ENCODE data around the gene CDYL.

The CDYL gene

DNA sequence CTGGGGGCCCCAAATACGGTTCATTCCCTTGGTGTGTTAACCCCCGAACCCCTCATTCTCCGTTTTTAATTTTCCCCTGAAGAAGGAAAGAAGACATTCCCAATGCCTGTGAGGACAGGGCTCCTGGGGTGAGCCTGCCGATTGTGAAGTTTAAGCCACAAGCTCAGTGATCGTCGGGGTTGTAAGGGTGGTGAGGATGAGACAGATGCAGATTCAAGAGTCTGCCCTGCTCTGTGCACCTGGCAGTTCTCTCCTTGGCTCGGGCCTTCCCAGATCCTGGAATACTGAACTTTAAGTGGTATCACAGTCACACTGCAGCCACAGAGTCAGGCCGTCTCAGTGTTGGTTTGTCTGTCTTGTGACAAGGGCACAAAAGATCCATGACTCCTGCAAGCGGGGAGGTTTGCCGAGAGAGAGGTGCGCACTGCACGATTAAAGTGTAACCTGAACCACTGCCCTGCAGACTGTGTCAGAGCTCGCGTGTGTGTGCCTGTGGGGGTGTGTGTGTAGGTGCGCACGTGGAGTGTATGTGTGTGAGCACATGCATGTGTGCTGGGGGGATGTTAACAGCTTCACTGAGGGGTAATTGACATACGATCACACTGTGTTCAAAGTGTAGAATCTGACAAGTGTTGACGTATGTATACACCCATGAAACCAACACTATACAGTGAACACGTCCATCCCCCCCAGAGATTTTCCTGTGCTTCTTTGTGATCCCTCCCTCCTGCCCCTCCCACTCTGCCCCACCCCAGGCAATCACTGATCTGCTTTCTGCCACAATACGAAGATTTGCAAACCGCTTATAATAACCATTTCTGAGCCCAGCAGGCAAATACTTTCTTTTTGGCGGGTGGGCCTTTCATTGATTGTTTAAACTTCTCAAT lies 188.7 kb downstream of the CDYL start:
- DNase-seq (ENCODE audit: low spot score) = no peak

GRCh38 chr6:4965562-4966389 lies 189.6 kb downstream of the CDYL start:
- DNase-seq (ENCODE audit: low spot score) = no peak

DNA sequence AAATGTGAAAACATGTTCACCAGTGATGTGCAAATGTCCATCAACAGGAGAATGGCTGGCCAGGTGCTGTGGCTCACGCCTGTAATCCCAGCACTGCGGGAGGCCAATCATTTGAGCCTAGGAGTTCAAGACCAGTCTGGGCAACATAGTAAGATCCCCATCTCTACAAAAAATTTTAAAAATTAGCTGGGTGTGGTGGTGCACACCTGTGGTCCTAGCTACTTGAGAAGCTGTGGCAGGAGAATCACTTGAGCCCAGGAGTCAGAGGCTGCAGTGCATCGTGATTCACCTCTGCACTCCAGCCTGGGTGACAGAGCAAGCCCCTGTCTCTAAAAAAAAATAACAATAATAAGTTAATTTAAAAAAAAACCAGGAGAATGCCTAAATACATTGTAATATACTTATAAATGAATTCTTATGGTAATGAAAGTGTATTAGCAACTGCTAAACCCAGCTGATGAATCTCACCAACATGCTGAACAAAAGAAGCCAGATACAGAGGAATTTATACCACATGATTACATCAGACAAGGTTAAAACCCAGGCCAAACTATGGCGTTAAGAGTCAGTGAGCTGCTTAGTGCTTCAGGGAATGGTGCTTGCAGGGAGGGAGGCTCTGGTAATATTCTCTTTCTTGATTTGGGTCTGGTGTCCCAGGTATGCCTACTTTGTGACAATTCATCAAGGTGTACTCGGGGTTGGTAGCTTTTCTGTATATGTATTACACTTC lies 191.3 kb downstream of the CDYL start:
- DNase-seq (ENCODE audit: low spot score) = no peak

GRCh38 chr6:4969609-4970285 lies 193.5 kb downstream of the CDYL start:
- DNase-seq (ENCODE audit: low spot score) = no peak

DNA sequence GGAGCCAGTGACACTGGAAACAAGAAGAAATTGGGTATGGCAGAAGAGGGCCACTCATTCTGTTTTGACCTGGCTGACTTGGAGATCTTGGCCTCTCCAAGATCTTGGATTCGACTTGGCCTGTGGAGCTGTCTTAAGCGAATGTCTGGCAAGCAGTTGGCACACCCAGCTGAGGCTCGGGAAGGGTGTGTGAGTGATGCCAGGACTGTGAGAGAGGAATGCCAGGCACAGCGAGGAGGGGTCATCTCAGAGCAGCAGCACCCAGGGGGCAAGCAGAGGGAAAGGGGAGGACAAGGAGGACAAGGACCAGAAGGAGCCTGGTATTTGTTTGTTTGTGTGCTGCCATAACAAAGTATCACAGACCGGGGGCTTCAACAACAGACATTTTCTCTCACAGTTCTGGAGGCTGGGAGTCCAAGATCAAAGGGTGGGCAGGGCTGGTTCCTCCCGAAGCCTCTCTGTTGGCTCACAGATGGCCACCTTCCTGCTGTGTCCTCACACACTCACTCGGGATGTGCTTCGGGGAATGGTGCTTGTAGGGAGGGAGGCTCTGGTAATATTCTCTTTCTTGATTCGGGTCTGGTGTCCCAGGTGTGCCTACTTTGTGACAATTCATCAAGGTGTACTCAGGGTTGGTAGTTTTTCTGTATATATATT lies 194.7 kb downstream of the CDYL start:
- no peak for DNase-seq (ENCODE audit: low spot score)

GRCh38 chr6:4971851-4972250 lies 195.6 kb downstream of the CDYL start:
- DNase-seq (ENCODE audit: low spot score) = no peak

DNA sequence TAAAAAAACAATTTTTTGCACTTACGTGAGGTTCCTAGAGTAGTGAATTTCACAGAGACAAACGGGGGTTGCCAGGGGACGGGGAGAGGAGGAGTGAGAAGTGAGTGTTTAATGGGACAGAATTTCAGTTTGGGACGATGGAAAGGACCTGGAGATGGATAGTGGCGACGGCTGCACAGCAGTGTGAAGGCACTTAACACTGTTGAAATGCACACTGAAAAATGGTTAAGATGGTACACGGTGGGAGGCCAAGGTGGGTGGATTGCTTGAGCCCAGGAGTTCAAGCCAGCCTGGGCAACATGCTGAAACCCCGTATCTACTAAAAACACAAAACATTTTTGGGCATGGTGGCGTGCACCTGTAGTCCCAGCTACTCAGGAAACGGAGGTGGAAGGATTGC lies 196.2 kb downstream of the CDYL start:
- DNase-seq (ENCODE audit: low spot score) = no peak

DNA sequence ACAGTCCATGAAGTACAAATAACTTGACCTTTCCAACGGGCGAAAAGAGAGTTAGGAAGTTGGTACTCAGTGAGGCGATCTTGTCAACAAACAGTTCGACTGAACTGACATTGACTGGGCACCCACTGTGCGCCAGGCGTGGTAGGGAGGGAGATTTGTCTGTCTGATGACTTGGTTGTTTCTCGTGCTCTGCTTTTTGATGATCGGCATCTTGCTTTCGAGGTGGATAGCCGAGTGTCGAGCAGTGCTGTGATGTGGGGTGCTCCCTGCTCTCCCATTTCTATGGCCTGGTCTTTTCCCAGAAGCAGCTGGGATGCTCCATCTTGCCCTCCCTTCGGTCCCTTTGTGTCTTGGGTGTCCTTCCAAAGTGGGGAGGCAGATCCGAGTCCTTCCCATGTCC lies 197.2 kb downstream of the CDYL start:
- DNase-seq (ENCODE audit: low spot score) = no peak

GRCh38 chr6:4973982-4974745 lies 198.0 kb downstream of the CDYL start:
- no peak for DNase-seq (ENCODE audit: low spot score)

GRCh38 chr6:4974962-4975361 lies 198.8 kb downstream of the CDYL start:
- DNase-seq (ENCODE audit: low spot score) = no peak

GRCh38 chr6:4975506-4975905 lies 199.3 kb downstream of the CDYL start:
- no peak for DNase-seq (ENCODE audit: low spot score)

DNA sequence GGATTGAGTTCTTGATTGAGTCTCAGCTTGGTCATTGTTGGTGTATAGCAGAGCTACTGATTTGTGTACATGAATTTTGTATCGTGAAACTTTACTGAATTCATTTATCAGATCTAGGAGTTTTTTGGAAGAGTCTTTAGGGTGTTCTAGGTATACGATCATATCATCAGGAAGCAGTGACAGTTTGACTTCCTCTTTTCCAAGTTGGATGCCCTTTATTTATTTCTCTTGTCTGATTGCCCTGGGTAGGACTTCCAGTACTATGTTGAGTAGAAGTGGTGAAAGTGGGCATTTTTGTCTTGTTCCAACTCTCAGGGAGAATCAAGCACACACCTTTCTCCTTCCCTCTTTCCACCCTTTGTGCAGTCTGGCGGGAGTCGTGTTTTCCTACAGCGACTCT lies 201.3 kb downstream of the CDYL start:
- DNase-seq (ENCODE audit: low spot score) = no peak

DNA sequence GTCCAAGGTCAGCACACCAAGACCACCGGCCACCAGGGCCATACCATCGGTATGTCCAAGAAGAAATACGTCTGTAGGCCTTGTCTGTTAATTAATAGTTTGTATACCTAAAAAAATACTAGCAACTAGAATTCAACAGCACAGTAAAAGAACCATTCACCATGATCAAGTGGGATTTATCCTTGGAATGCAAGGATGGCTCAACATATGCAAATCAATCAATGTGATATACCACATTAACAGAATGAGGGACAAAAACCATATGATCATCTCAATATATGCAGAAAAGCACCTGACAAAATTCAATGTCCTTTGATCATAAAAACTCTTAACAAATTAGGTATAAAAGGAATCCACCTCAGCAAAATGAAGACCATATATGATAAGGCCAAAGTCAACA lies 203.2 kb downstream of the CDYL start:
- DNase-seq (ENCODE audit: low spot score) = no peak

GRCh38 chr6:4981761-4982160 lies 205.6 kb downstream of the CDYL start:
- no peak for DNase-seq (ENCODE audit: low spot score)

GRCh38 chr6:4983322-4983721 lies 207.1 kb downstream of the CDYL start:
- DNase-seq (ENCODE audit: low spot score) = no peak

GRCh38 chr6:4986999-4987398 lies 210.8 kb downstream of the CDYL start:
- DNase-seq (ENCODE audit: low spot score) = no peak

- DNase-seq (ENCODE audit: low spot score) = no peak
These were observed 211.2 kb downstream of the CDYL start for GRCh38 chr6:4987432-4987831.

GRCh38 chr6:4994741-4995140 lies 218.5 kb downstream of the CDYL start:
- DNase-seq (ENCODE audit: low spot score) = no peak

GRCh38 chr6:4997862-4998261 lies 221.7 kb downstream of the CDYL start:
- no peak for DNase-seq (ENCODE audit: low spot score)

DNA sequence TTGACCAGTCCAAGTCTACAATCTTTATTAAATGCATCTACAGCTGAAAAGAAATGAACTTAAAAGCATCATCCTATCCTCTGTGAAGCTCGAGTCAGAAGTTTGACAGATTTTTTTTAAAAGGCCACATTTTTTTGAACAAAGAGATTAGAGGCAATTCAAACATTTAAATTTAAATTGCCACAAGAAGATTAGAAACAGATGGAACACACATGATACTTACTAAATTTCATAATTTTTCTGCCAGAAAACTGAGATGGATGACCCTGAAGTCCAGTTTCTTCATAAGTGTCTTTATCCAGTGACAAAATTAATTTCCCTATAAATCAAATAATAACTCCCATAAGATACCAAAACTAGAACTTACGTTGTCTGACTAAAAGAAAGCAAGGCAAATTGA lies 223.4 kb downstream of the CDYL start:
- no peak for DNase-seq (ENCODE audit: low spot score)
